Measurements from ENCODE around the gene ADGRV1. TPM values are rescaled to one million over a fixed set of nuclear protein-coding genes. Genes with fewer than 3 reads are reported as not detected.

ADGRV1 gene
- polyA plus RNA-seq, 5 donors, result 11.8 to 18.9 (median 15.5) TPM

- DNase-seq, result peak in 1 of 2 donors; percentile 28
These were observed 631.1 kb downstream of the ADGRV1 start for GRCh38 chr5:91189480-91190313.

DNA sequence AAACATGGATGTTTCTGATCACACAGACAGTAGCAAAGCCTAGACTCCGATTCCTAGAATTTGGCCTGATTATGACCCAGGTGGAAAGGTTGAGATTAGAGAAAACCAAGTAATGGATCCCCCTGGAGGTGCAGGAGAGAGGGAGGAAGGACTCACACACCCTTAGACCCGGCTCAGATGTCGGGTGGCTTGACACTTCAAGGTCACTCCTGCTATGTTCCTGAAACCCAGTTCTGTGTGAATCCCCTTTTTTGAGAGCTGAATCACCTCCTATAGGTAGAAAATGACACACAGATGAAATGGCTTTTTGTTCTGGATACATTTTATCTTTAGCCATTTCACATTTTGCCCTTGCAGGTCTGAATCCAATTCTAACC, 631.7 kb downstream of the ADGRV1 start:
- no peak for DNase-seq

DNA sequence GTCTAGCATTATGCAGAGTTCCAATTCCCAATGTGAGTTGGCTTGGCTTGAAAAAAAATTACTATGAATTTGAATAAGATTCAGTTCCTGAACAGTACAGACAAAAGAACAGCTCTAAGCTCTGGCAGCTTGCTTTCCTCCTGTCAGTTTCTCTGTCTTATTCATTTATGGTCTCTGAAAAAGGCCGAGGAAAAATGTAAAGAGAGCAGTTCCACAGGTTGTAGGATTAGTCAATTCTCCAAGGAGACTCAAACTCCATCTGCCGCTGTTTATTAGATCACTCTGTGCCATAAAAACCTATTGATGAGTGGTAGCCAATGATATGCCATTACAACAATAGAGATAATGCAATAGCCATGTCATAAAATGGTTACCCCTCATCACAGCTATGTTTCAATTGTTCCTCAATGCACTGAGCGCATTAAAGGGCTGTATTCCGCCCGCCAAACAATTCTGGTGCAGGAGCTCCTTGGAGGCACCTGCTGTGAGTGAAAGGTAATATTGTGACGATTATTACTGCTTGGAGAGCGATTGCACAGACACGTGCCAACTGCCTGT, 636.3 kb downstream of the ADGRV1 start:
- no peak for DNase-seq

- DNase-seq, result no peak
These were observed 642.1 kb downstream of the ADGRV1 start for GRCh38 chr5:91200692-91201091.

DNA sequence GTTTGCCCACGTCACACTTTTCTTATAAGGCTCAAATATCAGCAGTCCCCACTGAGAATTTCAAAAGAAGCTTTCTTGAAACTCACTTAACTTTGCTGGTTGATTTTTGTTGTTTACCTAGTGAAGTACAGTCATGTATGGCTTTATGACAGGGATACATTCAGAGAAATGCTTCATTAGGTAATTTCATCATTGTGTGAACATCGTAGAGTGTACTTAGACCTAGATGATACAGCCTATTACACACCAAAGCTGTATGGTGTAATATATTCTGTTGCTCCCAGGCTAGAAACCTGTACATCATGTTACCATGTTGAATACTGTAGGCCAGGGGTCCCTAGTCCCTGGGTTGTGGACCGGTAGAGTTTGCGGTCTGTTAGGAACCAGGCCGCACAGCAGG, 647.5 kb downstream of the ADGRV1 start:
- DNase-seq, result no peak

- DNase-seq, result no peak
These were observed 648.1 kb downstream of the ADGRV1 start for GRCh38 chr5:91206734-91207133.

GRCh38 chr5:91207248-91207647, 648.7 kb downstream of the ADGRV1 start:
- no peak for DNase-seq

GRCh38 chr5:91211997-91212713, 653.6 kb downstream of the ADGRV1 start:
- DNase-seq, result no peak

DNA sequence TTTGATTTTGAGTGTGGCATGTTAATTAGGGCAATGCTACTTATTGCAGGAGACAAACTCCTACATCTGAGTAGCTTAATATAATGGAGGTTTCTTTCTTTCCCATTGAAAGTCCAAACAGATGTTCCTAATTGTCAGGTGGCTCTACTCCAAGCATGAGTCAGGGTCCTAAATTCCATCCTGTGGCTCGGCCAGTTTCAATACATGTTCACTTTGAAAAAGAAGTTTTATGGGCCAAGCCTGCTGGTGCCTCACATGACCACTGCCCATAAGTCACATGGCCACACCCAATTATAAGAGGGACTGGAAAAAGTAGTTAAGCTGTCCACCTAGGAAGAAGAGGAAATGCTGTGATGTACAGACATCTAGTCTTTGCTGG, 654.1 kb downstream of the ADGRV1 start:
- DNase-seq, result no peak

Other genes starting within 250 kb of the ADGRV1 start
- 100 to 1,000 TPM in 2 of 5 donors, 10 to 100 TPM in 3; 72.1 to 116 (median 94.7) TPM for gene CETN3, start 149.0 kb upstream of the ADGRV1 start, polyA plus RNA-seq (ENCODE audit: insufficient read depth in 1 of 5, insufficient read length in 5 of 5, low replicate concordance in 1 of 5)
- gene MBLAC2, start 84.0 kb upstream of the ADGRV1 start, polyA plus RNA-seq (ENCODE audit: insufficient read depth in 1 of 5, insufficient read length in 5 of 5, low replicate concordance in 1 of 5), result 10 to 100 TPM in 2 of 5 donors, 1 to 10 TPM in 3; 7.0 to 11.0 (median 9.3) TPM
- 1 to 10 TPM; 2.6 to 4.9 (median 3.9) TPM for gene POLR3G, start 83.9 kb upstream of the ADGRV1 start, polyA plus RNA-seq (ENCODE audit: insufficient read depth in 1 of 5, insufficient read length in 5 of 5, low replicate concordance in 1 of 5)
- 10 to 100 TPM; 21.2 to 37.3 (median 31.4) TPM for gene LYSMD3, start 29.2 kb upstream of the ADGRV1 start, polyA plus RNA-seq (ENCODE audit: insufficient read depth in 1 of 5, insufficient read length in 5 of 5, low replicate concordance in 1 of 5)